Measurements from ENCODE around the gene RASGEF1B.
A peak's percentile ranks its signal among the peaks of the same experiment; 100 is the strongest.
"Not testable (repeated sequence)": the region's sequence is repeated elsewhere in the genome, so short reads cannot be mapped to it uniquely, and the experiment has no call there.

Gene RASGEF1B

GRCh38 chr4:81498046-81498445 lies 26.3 kb upstream of the RASGEF1B start:
- DNase-seq, result no peak

GRCh38 chr4:81495345-81495744 lies 23.6 kb upstream of the RASGEF1B start:
- DNase-seq, result no peak

GRCh38 chr4:81494031-81494431 lies 22.3 kb upstream of the RASGEF1B start:
- no peak for DNase-seq

GRCh38 chr4:81492606-81493230 lies 21.0 kb upstream of the RASGEF1B start:
- no peak for DNase-seq

- DNase-seq, result no peak
Observed at GRCh38 chr4:81491943-81492342, 20.2 kb upstream of the RASGEF1B start.

GRCh38 chr4:81490403-81491160 lies 18.9 kb upstream of the RASGEF1B start:
- DNase-seq, result no peak

GRCh38 chr4:81486502-81486901 lies 14.8 kb upstream of the RASGEF1B start:
- DNase-seq, result no peak

- DNase-seq, result no peak
Observed at GRCh38 chr4:81485310-81485980, 13.7 kb upstream of the RASGEF1B start.

GRCh38 chr4:81482326-81482725 lies 10.6 kb upstream of the RASGEF1B start:
- DNase-seq, result no peak

GRCh38 chr4:81481151-81481550 lies 9.4 kb upstream of the RASGEF1B start:
- no peak for DNase-seq

GRCh38 chr4:81479573-81479972 lies 7.9 kb upstream of the RASGEF1B start:
- not testable (repeated sequence) for DNase-seq

- DNase-seq, result not testable (repeated sequence)
Observed at GRCh38 chr4:81473331-81474265, 1.9 kb upstream of the RASGEF1B start.

GRCh38 chr4:81472281-81473182 lies 825 bp upstream of the RASGEF1B start:
- peak; percentile 63 for DNase-seq

- DNase-seq, result no peak
Observed at GRCh38 chr4:81471298-81471587, 464 bp downstream of the RASGEF1B start.

- DNase-seq, result peak; percentile 18
Observed at GRCh38 chr4:81470456-81471297, 1.0 kb downstream of the RASGEF1B start.

GRCh38 chr4:81469781-81470455 lies 1.8 kb downstream of the RASGEF1B start:
- DNase-seq, result no peak

- DNase-seq, result no peak
Observed at GRCh38 chr4:81468678-81469077, 3.0 kb downstream of the RASGEF1B start.

GRCh38 chr4:81467672-81467964 lies 4.1 kb downstream of the RASGEF1B start:
- no peak for DNase-seq

- peak; percentile 77 for DNase-seq
Observed at GRCh38 chr4:81466841-81467671, 4.7 kb downstream of the RASGEF1B start.
